ENCODE data around the gene RAB7B.

The RAB7B gene

DNA sequence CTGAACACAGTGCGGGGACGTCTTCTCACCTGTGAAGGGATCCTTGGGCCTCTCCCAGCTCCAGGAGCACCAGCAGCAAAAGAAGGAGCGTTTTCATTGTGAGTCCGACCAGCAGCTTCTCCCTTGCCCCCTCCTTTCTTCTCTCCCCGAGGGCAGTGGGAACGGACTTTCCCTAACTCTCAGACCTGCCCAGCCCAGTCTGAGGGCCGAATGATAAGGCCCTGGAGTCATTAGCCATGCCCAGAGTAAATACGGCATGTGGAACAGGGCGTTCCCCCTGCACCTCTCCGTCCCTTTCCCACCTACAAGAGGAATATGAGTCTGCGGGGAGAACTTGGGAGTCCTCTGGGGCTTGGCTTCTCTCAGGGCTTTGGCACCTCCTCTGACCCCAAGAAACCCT lies 20.5 kb upstream of the RAB7B start, which contains the start of gene CTSE:
CTSE (minus strand) TSS at position 201 of the 400 bp plus-strand sequence; CDS start at position 97, 104 bp downstream.
- no peak for DNase-seq

DNA sequence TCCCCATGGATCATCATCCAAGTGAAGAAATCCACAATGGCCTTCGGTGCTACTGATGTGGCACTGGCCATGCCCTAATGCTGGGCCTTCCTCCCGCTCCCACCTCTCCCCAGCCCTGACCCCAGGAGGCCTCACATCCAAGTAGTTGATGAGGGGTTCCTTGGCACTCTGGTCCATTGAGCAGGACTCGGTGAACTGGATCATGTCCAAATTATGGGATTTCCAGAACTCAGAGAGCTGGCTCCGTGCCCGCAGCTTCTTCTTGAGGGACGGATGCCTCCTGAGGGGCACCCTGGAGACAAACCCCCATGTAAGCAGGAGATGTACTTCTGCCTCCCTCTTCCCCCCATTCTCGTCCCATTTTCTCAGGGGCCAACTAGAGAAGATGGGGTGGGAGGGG lies 19.6 kb upstream of the RAB7B start:
- no peak for DNase-seq

DNA sequence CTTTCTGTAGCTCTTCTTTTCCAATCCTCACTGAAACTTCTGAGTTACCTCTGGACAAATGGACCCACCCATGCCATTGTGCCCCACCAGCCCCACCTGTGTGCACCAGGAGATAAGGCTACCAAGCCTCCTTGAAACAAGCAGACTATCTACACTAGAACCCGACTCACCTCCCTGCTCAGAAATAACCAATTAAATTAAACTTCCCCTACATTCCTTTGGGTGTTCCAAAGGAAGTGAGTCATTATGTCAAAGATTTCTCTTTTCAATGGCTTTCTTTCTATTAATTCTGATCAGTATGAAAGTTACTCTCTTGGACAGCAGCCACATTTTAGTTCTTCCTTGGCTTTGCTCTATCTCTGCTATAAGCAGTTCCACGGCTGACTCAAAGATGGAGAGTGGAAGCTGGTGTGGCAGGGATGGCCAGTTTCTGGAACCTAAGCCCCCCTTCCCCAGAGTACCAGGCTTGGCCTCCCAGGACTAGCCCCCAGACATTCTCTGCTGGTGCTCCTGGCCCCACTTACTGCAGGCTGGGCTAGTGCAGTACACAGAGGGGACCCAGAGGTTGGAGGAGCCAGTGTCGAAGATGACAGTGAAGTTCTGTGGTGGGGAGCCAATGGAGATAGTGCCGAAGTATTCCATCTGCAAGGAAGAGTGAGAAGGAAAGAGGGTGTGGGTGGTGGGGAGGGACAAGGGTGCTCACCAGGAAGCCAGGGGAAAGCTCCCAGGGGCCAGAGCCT lies 18.6 kb upstream of the RAB7B start:
- no peak for DNase-seq

DNA sequence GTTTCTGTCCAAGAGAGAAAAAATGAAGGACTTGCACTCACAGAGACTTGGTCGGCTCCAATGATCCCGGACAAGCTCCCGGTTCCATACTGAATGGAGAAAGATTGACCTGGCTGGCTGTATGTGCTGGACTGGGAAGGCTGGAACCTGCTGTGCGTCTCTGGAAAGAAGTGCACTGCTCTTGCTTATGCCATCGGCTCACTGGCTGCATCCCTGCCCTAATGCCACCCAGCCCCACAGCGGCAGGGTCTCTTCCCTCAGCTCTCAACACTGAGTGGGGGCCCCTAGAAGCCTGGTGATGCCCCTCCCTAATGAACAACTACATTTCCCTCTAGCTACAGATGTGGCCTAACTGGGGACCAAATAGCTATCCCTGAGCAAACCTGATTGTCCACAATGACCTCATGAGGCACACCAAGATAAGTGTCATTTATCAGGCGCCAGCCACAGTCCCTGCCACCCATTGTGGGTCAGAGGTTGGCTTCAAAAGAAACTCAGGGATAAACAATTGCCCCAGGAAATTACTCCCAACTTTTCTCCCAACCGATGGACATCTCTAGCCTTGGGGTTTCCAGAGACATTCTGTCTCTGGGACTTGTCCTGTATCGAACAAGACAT lies 17.9 kb upstream of the RAB7B start:
- DNase-seq = no peak

DNA sequence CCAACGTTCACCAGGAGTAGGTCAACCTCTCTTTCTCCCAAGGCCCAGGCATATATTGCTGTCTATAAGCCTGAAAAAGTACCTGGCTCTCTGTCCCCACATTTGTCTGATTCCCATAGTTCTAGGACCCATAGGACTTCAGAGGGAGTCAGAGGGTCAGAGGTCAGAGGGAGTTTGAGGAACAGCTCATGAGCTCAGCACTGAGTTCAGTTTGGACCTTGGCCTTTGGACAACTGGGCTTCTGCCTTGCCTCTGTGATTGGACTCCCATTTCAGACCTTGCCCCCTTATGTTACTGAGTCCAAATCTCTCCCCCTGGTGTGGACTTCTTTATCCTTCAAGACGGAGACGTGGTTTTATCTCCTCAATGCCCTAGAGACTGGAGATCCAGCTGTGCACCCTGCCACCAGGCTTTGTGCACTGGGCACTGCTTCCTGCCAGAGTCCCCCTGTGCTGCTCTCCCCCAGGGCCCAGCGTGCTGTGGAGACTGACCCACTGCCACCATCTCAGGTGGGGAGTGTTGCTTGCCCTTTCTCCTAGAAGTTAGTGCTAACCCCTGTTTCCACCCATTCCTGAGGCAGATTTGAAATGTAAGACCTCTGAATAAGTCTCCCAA lies 17.3 kb upstream of the RAB7B start:
- DNase-seq = no peak

DNA sequence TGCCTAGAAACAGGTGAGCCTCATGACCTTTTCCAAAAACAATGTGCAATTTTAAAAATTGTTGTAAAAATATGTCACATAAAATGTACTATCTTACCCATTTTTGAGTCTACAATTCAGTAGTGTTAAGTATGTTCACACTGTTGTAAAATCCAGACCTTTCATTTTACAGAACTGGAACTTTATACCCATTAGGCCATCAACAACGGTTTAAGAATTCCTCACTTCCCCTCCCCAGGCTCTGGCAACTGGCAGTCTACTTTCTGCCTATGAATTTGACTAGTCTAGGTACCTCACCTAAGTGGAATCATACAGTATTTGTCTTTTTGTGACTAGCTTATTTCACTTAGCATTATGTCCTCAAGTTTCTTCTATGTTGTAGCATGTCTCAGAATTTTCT lies 11.9 kb upstream of the RAB7B start:
- no peak for DNase-seq

DNA sequence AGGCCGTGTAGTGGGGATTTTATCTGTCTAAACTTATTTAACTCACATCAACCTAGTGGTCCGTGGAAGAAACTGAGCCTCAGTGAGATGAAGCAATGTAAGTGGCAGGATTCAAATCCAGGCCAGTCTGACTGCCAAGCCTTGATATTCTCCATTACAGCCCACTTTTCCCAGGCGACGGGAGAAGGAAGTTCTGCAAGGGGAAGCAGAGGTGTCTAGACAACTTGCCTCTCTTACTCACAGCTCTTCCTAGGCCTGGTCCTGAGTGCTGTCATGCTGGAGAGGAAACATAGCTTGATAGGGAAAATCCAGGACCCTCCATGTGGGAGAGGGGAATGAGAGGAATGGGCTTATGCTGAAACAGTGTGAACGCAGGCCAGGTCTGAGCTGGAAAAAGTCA lies 11.4 kb upstream of the RAB7B start:
- DNase-seq = no peak

DNA sequence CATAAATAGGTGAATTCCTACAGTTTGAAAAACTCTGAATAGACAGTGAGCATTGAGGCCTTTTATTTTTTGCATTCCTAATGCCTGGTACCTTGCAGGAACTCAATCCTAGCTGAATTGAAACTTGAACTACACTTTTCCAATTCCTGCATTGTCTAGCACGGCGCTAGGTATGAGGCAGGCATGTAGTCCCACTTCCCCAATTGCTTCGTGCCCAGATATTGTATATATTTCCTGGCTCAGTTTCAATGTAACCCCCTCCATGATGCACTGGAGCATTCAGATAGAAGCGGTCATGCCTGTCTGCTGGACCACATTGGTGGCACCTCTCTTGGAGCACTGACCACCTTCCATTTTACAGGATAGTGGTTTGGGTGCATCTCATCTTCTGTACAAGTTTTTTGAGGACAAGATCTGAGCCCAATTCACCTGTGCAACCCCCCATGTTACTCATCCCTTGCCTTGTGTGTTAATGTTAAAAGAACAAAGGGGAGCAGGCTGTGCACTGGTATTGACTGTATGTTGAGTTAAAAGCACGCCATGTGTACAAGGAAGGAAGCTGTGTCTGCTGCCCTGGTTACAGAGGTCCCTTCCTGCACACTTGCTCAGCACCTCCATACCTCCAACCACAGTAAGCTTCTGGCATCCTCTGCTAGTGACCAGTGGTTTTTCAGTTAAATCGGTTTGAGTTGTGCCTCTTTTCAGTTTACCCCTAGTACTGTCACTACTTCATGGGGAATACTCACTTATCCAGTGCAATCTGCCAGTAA lies 10.0 kb upstream of the RAB7B start:
- no peak for DNase-seq

DNA sequence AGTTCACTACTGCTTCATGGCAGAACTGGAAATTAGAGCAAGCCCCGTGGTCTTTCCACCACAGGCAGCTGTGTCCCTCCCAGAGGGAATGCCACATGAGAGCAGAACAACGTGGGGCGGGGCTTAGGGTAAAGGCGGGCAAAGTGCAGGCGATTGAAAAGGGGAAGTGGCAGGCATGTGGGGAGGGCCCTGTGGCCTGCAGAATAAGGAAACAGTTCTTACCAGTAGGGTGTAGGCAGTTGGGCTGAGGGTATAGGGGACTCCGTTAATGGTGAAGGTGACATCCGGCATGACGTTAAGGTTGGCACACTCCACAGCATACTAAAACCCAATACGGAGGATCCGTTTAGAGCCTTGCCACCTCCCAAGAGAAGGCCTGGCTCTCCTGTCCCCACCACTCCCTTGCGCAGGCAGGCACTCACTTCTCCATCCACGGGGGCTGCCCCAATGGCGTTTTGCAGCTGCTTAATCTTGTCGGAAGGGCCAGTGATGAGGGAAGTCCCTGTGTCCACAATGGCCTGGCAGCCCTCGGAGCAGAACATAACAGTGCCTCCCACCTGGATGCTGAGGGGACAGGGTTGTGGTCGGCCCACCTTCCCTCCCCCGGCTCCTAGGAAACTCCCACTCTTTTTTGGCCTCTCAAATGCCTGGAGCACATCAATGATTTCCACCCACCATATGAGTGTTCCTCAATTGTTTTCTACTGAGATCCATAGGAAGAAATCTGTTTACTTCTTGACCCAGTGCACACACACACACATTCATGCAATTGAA lies 9.1 kb upstream of the RAB7B start:
- peak in 27 of 56 donors; percentile 6 to 59 (median 27) for DNase-seq

DNA sequence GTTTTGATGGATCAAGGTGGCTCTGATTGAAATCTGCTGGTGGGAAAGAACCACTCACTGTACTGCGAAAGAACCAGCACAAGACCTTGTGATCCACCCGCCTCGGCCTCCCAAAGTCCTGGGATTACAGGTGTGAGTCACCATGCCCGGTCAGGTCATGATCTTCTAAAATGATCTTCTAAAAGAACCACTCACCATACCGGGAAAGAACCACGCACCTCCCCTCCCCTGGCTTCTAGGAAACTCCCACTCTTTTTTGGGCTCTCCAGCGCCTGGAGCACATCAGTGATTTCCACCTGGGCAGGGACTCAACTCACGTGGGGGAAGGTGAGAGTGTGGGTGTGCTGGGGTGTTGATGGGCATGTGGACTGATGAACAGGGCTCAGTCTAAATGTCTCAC lies 7.9 kb upstream of the RAB7B start:
- DNase-seq = no peak

DNA sequence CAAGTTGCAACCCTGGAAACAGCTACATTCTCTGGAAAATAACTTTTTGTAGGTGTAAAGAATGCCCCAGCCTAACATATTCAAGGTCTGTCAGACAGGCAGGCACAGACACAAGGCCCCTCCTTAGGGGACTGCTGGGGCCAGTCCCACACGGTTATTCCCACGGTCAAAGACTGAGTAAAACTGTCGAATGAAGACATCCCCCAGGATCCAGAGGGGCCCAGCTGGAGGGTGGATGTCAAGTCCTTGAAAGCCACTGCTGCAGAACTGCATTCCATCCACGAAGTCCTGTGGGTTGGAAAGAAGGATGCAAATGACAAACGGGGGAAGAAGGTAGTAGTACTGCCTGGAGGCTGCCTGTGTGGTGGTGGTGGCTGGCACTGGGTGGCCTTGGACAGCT lies 6.9 kb upstream of the RAB7B start:
- no peak for DNase-seq

DNA sequence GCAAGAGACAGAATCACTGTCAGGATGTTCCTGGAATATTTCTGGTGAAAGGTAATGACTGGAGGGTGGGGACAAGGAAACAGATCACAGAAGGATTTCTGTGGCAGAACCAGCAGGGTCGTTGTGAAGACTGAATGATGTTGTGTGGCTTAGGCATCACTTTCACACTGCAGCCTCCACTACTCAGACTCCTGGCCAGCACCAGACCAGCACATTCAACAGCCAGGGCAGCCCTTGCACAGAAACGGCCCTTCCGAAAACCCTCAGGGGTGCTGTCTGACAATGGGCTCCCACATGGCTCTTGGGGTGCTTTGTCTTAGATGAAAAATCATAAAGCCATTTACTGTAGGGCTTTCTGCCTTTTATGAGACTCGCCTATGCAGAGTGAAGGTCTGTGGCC lies 3.8 kb upstream of the RAB7B start:
- no peak for DNase-seq

DNA sequence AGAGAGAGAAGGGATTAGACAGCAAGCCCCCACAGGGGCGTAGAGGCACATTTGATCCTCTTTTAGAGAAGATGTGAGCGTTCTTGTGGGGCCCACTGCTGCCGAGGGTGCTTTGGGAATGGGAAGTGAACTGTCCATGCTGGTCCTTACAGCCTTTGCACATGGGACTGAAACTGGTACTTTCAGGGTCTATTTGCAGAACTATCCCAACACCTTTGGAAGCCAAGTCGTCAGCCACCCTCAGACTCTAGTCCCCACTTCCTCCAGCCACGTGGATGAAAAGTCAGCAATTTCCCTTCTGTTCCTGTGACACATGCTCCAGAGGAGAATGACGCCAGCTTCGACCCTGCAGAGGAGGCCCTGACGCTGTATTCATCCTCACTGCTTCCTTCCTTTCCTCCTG lies 2.6 kb upstream of the RAB7B start:
- DNase-seq = peak in 1 of 56 donors; percentile 2

DNA sequence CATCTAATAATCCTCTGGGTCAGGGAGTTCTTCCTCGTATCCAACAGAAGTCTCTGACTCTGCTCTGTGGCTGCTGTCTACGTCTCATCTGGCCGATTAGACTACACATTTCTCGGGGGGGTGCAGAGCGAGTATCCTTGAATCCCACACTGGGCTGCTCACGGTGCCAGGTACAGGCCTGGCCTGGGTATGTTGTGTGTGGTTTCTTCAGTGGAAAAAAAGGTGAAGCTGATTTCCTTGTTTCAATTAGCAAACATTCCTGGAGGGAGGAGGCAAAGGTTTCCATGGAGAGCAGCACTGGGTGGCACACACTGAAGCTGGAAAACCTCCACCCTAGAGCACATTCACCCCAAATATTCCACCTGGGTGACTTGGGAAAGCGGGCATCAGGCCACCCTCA lies 2.0 kb upstream of the RAB7B start:
- DNase-seq = no peak

DNA sequence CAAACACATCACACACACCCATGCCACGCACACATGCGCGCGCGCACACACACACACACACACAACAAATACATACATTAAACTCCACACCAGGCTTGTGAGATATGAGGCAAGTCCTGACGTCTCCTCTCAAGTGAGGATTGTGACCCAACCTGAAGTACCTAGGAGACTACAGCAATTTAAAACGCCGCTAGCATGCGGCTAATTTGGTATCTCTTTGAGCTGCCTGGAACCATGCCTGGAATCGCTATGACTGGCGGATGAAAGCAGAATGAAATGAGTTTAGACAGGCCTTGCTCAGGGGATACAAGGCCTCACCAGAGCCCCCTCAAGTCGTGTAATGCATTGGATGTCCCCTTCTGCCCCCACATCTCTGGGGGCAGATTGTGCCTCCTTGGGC lies 1.6 kb upstream of the RAB7B start:
- DNase-seq = no peak

DNA sequence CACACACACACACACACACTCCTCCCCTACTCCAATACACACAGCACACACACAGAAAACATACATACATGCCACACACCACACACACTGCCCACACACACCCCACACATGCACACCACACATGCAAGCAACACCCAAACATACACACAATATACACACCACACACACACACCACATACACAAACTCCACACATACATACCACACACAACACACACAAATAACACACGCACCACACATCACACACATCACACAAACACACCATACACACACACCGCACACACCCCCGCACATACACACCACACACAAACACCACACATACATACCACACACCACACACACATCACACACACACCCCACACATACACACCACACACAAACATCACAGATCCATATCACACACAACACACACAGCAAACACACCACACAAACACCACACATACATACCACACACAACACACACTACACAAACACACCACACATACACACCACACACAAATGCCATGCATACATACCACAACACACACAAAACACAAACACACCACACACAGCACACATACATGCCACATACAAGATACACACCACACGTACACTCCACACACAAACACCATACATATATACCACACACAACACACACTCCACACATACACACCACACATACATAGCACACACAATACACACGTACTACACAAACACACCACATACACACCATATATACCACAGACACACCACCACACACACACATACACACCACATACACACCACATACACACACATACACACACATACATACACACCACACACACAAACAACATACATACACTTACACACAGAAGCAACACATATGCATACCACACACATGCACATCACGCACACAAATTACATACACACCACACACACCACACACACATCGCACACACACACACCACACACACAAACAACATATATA lies 932 bp upstream of the RAB7B start:
- DNase-seq = no peak

DNA sequence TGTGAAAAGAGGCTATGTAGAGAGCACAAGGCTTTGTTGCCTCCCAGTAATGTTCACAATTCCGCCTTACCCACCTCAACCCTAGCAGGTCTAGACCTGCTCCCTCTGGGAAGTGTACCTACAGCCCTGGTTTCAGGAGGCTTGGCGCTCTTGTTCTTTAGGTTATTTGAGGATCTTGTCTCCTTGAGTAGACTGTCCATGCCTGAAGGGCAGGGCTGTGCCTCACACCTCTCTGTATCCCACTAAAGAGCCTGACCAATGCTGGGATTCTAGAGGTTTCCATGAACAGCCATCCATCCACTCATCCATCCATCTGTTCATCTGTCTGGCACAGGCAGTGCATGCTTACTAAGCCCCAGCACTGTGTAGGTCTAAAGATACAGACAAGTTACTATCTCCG lies 1.0 kb downstream of the RAB7B start:
- DNase-seq = no peak

DNA sequence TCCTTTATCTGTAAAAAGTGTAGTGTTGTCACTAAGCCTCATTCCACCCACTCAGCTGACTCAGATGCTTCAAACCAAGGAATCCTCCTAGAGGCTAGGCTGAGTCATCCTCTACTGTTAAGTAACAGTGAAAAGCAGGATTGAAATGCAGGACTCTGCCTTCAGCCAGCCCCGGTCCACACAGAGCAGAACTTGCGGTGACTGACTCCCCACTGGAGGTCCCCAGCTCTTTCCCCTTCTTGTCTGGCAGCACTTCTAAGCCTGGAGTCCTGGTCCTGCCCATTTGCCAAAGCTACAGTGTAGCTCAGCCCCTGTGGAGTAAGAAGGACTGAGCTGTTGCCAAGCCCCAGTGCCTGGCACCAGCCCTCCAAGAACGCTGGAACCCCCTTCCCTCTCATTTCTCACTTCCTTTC lies 1.7 kb downstream of the RAB7B start:
- peak in 19 of 56 donors; percentile 9 to 77 (median 29) for DNase-seq

DNA sequence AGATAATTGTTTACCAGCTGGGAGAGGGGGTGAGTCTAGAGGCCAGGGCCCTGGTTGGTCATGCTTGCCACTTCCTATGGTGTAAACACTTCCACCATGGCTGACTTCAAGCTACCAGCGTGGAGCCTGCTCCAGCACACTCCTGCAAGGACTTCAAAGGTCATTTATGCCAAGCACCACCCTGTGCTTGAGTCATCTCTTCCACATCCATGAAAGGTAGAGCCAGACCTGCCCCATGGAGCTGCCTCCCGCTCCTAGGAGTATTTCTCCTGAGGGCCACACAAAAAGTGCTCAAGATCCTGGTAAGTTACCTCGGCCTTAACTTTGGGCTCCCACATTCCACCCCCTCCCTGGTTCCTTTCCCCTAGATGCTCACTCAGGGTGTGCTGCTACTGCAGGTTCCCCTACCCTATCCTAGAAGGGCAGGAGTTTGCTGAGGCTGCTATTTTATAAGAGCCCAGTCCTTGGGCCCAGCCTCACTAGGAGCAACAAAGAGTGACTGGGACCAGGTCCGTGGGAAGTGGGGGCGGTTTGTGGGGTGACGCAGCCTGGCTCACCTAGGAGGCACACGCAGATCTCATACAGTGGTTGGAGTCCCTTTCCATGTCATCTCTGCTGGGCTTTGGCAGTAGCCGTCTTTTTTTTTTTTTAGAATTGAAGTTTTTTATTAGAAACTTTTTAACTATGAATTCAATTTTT lies 2.4 kb downstream of the RAB7B start:
- DNase-seq = no peak

Measured in nucleus accumbens (tissue), 56 donors.